ENCODE data around the gene MSI2. TPM values are rescaled to one million over a fixed set of nuclear protein-coding genes. Genes with fewer than 3 reads are reported as not detected.
"Not testable (repeated sequence)": the region's sequence is repeated elsewhere in the genome, so short reads cannot be mapped to it uniquely, and the experiment has no call there.

The MSI2 gene
- total RNA-seq, 1 donor from 2014 or later: 75.5 TPM

DNA sequence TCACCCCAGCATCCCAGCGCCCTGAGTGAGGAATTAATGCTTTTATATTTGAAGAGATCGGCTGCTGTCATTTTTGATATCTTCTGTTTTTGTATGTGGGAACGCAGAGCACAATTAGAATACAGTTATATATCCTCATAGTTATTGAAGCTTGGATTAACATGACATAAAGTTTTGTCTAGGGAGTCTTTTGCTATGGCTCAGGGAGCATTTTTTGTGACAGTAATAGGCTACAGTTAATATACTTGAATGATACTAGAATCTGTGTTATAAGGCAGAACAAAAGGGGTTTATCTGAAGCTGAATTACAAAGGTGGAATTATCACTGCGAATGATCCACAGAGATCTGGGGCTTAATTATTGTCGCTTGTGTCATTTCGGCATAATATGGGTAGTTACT is 239.4 kb downstream of the MSI2 start:
- Mint-ChIP-seq H3K36me3 (ENCODE audit: unreplicated experiment) (no peaks in the 10 kb centered on the region), H3K27ac (ENCODE audit: unreplicated experiment) (no peak overlapping the region), H3K4me1 (ENCODE audit: unreplicated experiment) (peaks cover 13% of the 10 kb centered on the region), H3K27me3 (ENCODE audit: unreplicated experiment) (no peaks in the 10 kb centered on the region), H3K9me3 (ENCODE audit: unreplicated experiment) (no peaks in the 10 kb centered on the region), H3K4me3 (ENCODE audit: unreplicated experiment) (no peak overlapping the region)
- no peak for DNase-seq (ENCODE audit: extremely low spot score, unreplicated experiment)
- TF ChIP-seq, protein P1, sequence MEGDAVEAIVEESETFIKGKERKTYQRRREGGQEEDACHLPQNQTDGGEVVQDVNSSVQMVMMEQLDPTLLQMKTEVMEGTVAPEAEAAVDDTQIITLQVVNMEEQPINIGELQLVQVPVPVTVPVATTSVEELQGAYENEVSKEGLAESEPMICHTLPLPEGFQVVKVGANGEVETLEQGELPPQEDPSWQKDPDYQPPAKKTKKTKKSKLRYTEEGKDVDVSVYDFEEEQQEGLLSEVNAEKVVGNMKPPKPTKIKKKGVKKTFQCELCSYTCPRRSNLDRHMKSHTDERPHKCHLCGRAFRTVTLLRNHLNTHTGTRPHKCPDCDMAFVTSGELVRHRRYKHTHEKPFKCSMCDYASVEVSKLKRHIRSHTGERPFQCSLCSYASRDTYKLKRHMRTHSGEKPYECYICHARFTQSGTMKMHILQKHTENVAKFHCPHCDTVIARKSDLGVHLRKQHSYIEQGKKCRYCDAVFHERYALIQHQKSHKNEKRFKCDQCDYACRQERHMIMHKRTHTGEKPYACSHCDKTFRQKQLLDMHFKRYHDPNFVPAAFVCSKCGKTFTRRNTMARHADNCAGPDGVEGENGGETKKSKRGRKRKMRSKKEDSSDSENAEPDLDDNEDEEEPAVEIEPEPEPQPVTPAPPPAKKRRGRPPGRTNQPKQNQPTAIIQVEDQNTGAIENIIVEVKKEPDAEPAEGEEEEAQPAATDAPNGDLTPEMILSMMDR (IDR thresholded peaks at IDR 0.05): no peak

DNA sequence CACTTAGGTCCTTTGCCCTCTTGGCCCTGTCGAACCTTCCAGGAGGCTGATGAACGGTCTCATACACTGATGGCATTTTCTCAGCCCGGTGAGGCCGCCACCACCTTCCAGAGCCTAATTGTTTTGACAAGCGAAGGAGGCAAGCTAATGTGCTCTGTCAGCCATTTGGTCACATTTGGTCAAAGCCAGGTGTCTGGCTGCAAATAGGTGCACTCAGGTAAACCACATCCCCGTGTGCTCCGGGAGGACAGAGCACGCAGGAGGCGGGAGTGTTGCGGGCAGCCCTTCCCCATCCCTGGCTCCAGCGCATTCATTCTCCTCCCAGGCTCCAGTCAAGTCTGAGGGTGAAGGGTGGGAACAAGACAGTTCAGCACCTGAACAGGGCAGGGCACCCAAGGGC is 240.1 kb downstream of the MSI2 start:
- Mint-ChIP-seq H3K27me3 (ENCODE audit: unreplicated experiment) (no peaks in the 10 kb centered on the region), H3K9me3 (ENCODE audit: unreplicated experiment) (no peaks in the 10 kb centered on the region), H3K36me3 (ENCODE audit: unreplicated experiment) (no peaks in the 10 kb centered on the region), H3K4me3 (ENCODE audit: unreplicated experiment) (no peak overlapping the region), H3K27ac (ENCODE audit: unreplicated experiment) (no peak overlapping the region), H3K4me1 (ENCODE audit: unreplicated experiment) (peaks cover 13% of the 10 kb centered on the region)
- TF ChIP-seq, protein P1 (IDR thresholded peaks at IDR 0.05): no peak
- DNase-seq (ENCODE audit: extremely low spot score, unreplicated experiment): no peak

DNA sequence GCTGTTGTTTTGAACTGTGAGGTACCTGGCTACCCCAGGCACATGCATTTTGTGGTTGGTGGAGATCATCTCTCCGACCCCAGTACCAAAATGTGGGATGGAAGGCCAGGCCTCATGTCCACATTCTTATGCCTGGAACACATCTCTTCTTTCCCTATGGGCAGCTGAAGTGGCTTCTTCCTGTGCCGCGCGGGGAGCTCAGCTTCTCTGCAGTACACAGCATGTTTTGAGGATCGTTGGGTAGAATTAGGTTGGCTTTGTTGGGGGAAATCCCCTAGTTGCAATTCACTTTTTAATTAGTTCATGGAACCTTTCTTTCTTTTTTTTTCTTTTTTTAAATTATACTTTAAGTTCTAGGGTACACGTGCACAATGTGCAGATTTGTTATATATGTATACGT is 242.1 kb downstream of the MSI2 start:
- no peak overlapping the region for H3K27ac Mint-ChIP-seq (ENCODE audit: unreplicated experiment)
- TF ChIP-seq, protein P1 (IDR thresholded peaks at IDR 0.05): no peak
- H3K27me3 Mint-ChIP-seq (ENCODE audit: unreplicated experiment): no peaks in the 10 kb centered on the region
- no peaks in the 10 kb centered on the region for H3K9me3 Mint-ChIP-seq (ENCODE audit: unreplicated experiment)
- H3K36me3 Mint-ChIP-seq (ENCODE audit: unreplicated experiment): no peaks in the 10 kb centered on the region
- DNase-seq (ENCODE audit: extremely low spot score, unreplicated experiment): no peak
- H3K4me1 Mint-ChIP-seq (ENCODE audit: unreplicated experiment): peaks cover 13% of the 10 kb centered on the region
- H3K4me3 Mint-ChIP-seq (ENCODE audit: unreplicated experiment): no peak overlapping the region

- H3K9me3 Mint-ChIP-seq (ENCODE audit: unreplicated experiment); DNase-seq (ENCODE audit: extremely low spot score, unreplicated experiment); H3K27me3 Mint-ChIP-seq (ENCODE audit: unreplicated experiment); H3K36me3 Mint-ChIP-seq (ENCODE audit: unreplicated experiment); H3K4me3 Mint-ChIP-seq (ENCODE audit: unreplicated experiment); H3K27ac Mint-ChIP-seq (ENCODE audit: unreplicated experiment): not testable (repeated sequence)
- H3K4me1 Mint-ChIP-seq (ENCODE audit: unreplicated experiment): peaks cover 16% of the 10 kb centered on the region
These were observed 242.9 kb downstream of the MSI2 start for GRCh38 chr17:57499221-57499620.

- Mint-ChIP-seq H3K27ac (ENCODE audit: unreplicated experiment) (peak overlapping the region; percentile 3), H3K27me3 (ENCODE audit: unreplicated experiment) (no peaks in the 10 kb centered on the region), H3K4me3 (ENCODE audit: unreplicated experiment) (no peak overlapping the region), H3K4me1 (ENCODE audit: unreplicated experiment) (peaks cover 16% of the 10 kb centered on the region), H3K9me3 (ENCODE audit: unreplicated experiment) (no peaks in the 10 kb centered on the region), H3K36me3 (ENCODE audit: unreplicated experiment) (no peaks in the 10 kb centered on the region)
- TF ChIP-seq, protein P1 (IDR thresholded peaks at IDR 0.05): peak; percentile 15
- no peak for DNase-seq (ENCODE audit: extremely low spot score, unreplicated experiment)
These were observed 243.3 kb downstream of the MSI2 start for GRCh38 chr17:57499648-57500049.

DNA sequence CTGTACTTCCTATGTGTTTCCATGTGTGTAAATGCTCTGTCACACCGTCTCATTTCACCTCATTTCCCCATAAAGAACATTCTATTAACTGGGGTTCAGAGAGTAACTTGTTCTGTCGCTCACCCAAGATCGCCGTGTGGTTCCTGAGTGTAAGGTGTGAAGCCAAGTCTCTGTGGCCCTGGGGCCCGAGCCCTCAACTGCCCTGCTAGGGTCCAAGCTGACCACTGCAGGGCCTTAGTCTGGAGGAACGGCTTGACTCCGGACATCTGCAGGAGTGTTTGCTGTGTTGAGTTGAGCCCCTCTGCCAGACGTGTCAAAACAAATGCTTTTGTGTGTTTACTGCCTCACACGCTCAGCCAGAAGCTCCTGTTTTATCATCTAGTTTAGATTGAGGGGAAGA is 244.7 kb downstream of the MSI2 start:
- no peaks in the 10 kb centered on the region for H3K36me3 Mint-ChIP-seq (ENCODE audit: unreplicated experiment)
- TF ChIP-seq, protein P1 (IDR thresholded peaks at IDR 0.05): no peak

More for the DNA sequence above, 244.7 kb downstream of the MSI2 start:
- Mint-ChIP-seq H3K4me3 (ENCODE audit: unreplicated experiment) (no peak overlapping the region), H3K4me1 (ENCODE audit: unreplicated experiment) (peaks cover 16% of the 10 kb centered on the region), H3K9me3 (ENCODE audit: unreplicated experiment) (no peaks in the 10 kb centered on the region), H3K27me3 (ENCODE audit: unreplicated experiment) (no peaks in the 10 kb centered on the region), H3K27ac (ENCODE audit: unreplicated experiment) (no peak overlapping the region)
- no peak for DNase-seq (ENCODE audit: extremely low spot score, unreplicated experiment)

Measured in osteocyte (in vitro differentiated cells).